GM12878 (cell line): ENCODE results near the gene HIVEP1. TPM values are rescaled to one million over a fixed set of nuclear protein-coding genes. Genes with fewer than 3 reads are reported as not detected.
A peak's percentile ranks its signal among the peaks of the same experiment; 100 is the strongest.

Source experiments
- BCL11A ChIP-seq: IDR thresholded peaks from 2 replicates; pipeline ENCODE4 v1.6.1; 2011; ENCODE audit warnings: low read depth, low read length
- CHD2 ChIP-seq: IDR thresholded peaks from 2 replicates; pipeline ENCODE4 v1.6.1; 2011; ENCODE audit warnings: low read depth, low read length, improper control_type of control experiment, borderline replicate concordance
- CREB1 ChIP-seq: IDR thresholded peaks from 2 replicates; pipeline ENCODE4 v1.6.1; 2012; ENCODE audit warnings: low read depth, mild to moderate bottlenecking, inconsistent platforms
- EGR1 ChIP-seq, 2 experiments: IDR thresholded peaks; 1 replicate in 1 of 2; 2 replicates in 1 of 2; pipeline ENCODE4 v1.6.1; 2011 to 2012; ENCODE audit warnings: low read depth in 2 of 2, low read length in 2 of 2, borderline replicate concordance in 1 of 2, mild to moderate bottlenecking in 1 of 2, moderate library complexity in 1 of 2
- FOXM1 ChIP-seq: IDR thresholded peaks from 2 replicates; pipeline ENCODE4 v1.6.1; 2012; ENCODE audit warnings: low read depth, mild to moderate bottlenecking, inconsistent platforms, low read length, moderate library complexity
- NR2C1 ChIP-seq: fragments of 450-650 bp; IDR thresholded peaks from 2 replicates; pipeline ENCODE4 v1.6.1; 2017; ENCODE audit warnings: antibody characterized with exemption, mild to moderate bottlenecking, moderate library complexity
- RAD51 ChIP-seq: fragments of 450-650 bp; IDR thresholded peaks from 2 replicates; pipeline ENCODE4 v1.6.1; 2016; ENCODE audit warnings: moderate library complexity, mild to moderate bottlenecking, inconsistent platforms
- RB1 ChIP-seq: fragments of 450-650 bp; formaldehyde crosslinking; IDR thresholded peaks from 2 replicates; pipeline ENCODE4 v1.6.1; 2017; ENCODE audit warnings: mild to moderate bottlenecking, borderline replicate concordance
- SMAD5 ChIP-seq: IDR thresholded peaks from 2 replicates; pipeline ENCODE4 v1.6.1; 2016; ENCODE audit warnings: antibody characterized with exemption, low read depth
- TBL1XR1 ChIP-seq: IDR thresholded peaks from 2 replicates; pipeline ENCODE4 v1.6.1; 2012; ENCODE audit warnings: low read depth, low read length, improper control_type of control experiment
- TCF3 ChIP-seq: IDR thresholded peaks from 2 replicates; pipeline ENCODE4 v1.6.1; 2012; ENCODE audit warnings: low read depth, mild to moderate bottlenecking, low read length, borderline replicate concordance; ENCODE audit not compliant: insufficient read depth
- YBX1 ChIP-seq: fragments of 450-650 bp; IDR thresholded peaks from 2 replicates; pipeline ENCODE4 v1.6.1; 2016; ENCODE audit warnings: antibody characterized with exemption
- ZNF217 ChIP-seq: fragments of 450-650 bp; IDR thresholded peaks from 2 replicates; pipeline ENCODE4 v1.6.1; 2017; ENCODE audit warnings: antibody characterized with exemption, mild to moderate bottlenecking
- ZNF24 ChIP-seq: fragments of 450-650 bp; IDR thresholded peaks from 2 replicates; pipeline ENCODE4 v1.6.1; 2017; ENCODE audit warnings: antibody characterized with exemption, mild to moderate bottlenecking
- ZZZ3 ChIP-seq: IDR thresholded peaks from 2 replicates; pipeline ENCODE4 v1.6.1; 2011; ENCODE audit warnings: low read depth; ENCODE audit not compliant: control insufficient read depth, insufficient read length
- polyA plus RNA-seq, 11 experiments: library from polyadenylated mRNA; depleted of rRNA in 4 of 11; unstranded in 6 of 11; stranded (reverse) in 5 of 11; fragments of >200 nt; fragmentation: Nextera tagmentation in 4 of 11; fragmentation: Illumina TruSeq in 1 of 11; extraction: Ambion mirVana in 4 of 11; extraction: Trizol in 1 of 11; gene quantifications; 1 replicate in 1 of 11; 2 replicates in 10 of 11; pipeline versions ENCODE4 v1.2.1 to v1.2.3, GENCODE V29; 2011 to 2016; ENCODE audit warnings: inconsistent platforms in 2 of 11, missing spikeins in 2 of 11, low read depth in 1 of 11
- total RNA-seq, 4 experiments: library from RNA; depleted of rRNA in 3 of 4; stranded (reverse); fragments of >200 nt in 3 of 4; fragmentation: Illumina TruSeq in 1 of 4; extraction: Trizol in 1 of 4; gene quantifications; 2 replicates each; pipeline versions ENCODE4 v1.2.1 to v1.2.3, GENCODE V29; 2013 to 2021
- TF ChIP-seq, protein P1 (sequence below): IDR thresholded peaks from 2 replicates; pipeline ENCODE4 v1.6.1; 2012; ENCODE audit warnings: low read depth, low read length, improper control_type of control experiment
- TF ChIP-seq, protein P2 (sequence below): fragments of 450-650 bp; IDR thresholded peaks from 2 replicates; pipeline ENCODE4 v1.6.1; 2017; ENCODE audit warnings: mild to moderate bottlenecking
- TF ChIP-seq, protein P3 (sequence below): fragments of 450-650 bp; IDR thresholded peaks from 2 replicates; pipeline ENCODE4 v1.6.1; 2016; ENCODE audit warnings: mild to moderate bottlenecking, moderate library complexity, borderline replicate concordance
- TF ChIP-seq, protein P4 (sequence below): IDR thresholded peaks from 2 replicates; pipeline ENCODE4 v1.6.1; 2012; ENCODE audit warnings: low read depth, low read length, improper control_type of control experiment
- TF ChIP-seq, protein P5 (sequence below): fragments of 450-650 bp; IDR thresholded peaks from 2 replicates; pipeline ENCODE4 v1.6.1; 2016; ENCODE audit warnings: mild to moderate bottlenecking

Gene HIVEP1
- total and polyA plus RNA-seq, 10 of the 15 experiments (the other 5 are each of a cell fraction or from before 2014, with no cell fraction given) = 4.3 to 37.5 (median 21.6) TPM

DNA sequence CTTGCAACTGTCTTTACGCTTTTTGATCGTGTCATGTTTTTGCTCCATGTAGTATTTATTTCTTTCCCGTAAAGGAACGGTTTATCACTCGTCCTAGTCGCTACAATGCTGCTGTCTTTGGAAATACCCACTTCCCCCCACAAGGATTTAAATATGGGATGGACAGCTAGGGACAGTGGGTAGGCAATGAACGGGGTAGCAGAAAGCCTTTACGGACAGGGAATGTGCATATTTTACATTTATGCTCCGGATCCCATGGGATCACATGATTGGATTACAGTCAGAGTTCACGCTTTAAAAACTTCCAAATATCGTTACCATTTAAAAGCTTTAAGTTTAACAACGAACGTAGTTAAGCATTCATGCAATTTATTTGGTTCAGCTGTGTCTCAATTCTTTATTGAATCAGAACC lies 1.2 kb downstream of the HIVEP1 start (continued):
- TF ChIP-seq, protein P1, sequence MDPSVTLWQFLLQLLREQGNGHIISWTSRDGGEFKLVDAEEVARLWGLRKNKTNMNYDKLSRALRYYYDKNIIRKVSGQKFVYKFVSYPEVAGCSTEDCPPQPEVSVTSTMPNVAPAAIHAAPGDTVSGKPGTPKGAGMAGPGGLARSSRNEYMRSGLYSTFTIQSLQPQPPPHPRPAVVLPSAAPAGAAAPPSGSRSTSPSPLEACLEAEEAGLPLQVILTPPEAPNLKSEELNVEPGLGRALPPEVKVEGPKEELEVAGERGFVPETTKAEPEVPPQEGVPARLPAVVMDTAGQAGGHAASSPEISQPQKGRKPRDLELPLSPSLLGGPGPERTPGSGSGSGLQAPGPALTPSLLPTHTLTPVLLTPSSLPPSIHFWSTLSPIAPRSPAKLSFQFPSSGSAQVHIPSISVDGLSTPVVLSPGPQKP = no peak
- no peak for TF ChIP-seq CHD2
- TF ChIP-seq ZNF24 = no peak
- TF ChIP-seq NR2C1 = no peak
- no peak for TF ChIP-seq RB1
- no peak for TF ChIP-seq RAD51
- no peak for TF ChIP-seq BCL11A
- no peak for TF ChIP-seq YBX1
- TF ChIP-seq CREB1 = no peak
- TF ChIP-seq TBL1XR1 = no peak
- 0 out of 2 replicates have a peak, but pooled peaks have one; percentile 12 for TF ChIP-seq SMAD5
- TF ChIP-seq ZNF217 = no peak
- no peak for TF ChIP-seq TCF3
- TF ChIP-seq, protein P2, sequence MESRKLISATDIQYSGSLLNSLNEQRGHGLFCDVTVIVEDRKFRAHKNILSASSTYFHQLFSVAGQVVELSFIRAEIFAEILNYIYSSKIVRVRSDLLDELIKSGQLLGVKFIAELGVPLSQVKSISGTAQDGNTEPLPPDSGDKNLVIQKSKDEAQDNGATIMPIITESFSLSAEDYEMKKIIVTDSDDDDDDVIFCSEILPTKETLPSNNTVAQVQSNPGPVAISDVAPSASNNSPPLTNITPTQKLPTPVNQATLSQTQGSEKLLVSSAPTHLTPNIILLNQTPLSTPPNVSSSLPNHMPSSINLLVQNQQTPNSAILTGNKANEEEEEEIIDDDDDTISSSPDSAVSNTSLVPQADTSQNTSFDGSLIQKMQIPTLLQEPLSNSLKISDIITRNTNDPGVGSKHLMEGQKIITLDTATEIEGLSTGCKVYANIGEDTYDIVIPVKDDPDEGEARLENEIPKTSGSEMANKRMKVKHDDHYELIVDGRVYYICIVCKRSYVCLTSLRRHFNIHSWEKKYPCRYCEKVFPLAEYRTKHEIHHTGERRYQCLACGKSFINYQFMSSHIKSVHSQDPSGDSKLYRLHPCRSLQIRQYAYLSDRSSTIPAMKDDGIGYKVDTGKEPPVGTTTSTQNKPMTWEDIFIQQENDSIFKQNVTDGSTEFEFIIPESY = no peak
- no peak for TF ChIP-seq EGR1 (IDR thresholded peaks at IDR 0.05; ENCODE audit: borderline replicate concordance in 1 of 2, low read depth in 2 of 2, low read length in 2 of 2)
- TF ChIP-seq, protein P3, sequence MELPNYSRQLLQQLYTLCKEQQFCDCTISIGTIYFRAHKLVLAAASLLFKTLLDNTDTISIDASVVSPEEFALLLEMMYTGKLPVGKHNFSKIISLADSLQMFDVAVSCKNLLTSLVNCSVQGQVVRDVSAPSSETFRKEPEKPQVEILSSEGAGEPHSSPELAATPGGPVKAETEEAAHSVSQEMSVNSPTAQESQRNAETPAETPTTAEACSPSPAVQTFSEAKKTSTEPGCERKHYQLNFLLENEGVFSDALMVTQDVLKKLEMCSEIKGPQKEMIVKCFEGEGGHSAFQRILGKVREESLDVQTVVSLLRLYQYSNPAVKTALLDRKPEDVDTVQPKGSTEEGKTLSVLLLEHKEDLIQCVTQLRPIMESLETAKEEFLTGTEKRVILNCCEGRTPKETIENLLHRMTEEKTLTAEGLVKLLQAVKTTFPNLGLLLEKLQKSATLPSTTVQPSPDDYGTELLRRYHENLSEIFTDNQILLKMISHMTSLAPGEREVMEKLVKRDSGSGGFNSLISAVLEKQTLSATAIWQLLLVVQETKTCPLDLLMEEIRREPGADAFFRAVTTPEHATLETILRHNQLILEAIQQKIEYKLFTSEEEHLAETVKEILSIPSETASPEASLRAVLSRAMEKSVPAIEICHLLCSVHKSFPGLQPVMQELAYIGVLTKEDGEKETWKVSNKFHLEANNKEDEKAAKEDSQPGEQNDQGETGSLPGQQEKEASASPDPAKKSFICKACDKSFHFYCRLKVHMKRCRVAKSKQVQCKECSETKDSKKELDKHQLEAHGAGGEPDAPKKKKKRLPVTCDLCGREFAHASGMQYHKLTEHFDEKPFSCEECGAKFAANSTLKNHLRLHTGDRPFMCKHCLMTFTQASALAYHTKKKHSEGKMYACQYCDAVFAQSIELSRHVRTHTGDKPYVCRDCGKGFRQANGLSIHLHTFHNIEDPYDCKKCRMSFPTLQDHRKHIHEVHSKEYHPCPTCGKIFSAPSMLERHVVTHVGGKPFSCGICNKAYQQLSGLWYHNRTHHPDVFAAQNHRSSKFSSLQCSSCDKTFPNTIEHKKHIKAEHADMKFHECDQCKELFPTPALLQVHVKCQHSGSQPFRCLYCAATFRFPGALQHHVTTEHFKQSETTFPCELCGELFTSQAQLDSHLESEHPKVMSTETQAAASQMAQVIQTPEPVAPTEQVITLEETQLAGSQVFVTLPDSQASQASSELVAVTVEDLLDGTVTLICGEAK = no peak
- no peak for TF ChIP-seq ZZZ3
- TF ChIP-seq, protein P4, sequence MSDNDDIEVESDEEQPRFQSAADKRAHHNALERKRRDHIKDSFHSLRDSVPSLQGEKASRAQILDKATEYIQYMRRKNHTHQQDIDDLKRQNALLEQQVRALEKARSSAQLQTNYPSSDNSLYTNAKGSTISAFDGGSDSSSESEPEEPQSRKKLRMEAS = no peak
- TF ChIP-seq FOXM1 = no peak
- TF ChIP-seq, protein P5, sequence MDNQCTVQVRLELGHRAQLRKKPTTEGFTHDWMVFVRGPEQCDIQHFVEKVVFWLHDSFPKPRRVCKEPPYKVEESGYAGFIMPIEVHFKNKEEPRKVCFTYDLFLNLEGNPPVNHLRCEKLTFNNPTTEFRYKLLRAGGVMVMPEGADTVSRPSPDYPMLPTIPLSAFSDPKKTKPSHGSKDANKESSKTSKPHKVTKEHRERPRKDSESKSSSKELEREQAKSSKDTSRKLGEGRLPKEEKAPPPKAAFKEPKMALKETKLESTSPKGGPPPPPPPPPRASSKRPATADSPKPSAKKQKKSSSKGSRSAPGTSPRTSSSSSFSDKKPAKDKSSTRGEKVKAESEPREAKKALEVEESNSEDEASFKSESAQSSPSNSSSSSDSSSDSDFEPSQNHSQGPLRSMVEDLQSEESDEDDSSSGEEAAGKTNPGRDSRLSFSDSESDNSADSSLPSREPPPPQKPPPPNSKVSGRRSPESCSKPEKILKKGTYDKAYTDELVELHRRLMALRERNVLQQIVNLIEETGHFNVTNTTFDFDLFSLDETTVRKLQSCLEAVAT = peak; percentile 3; the same call in 1 of the 2 replicates
